HG02885 (cell line): ENCODE data around the gene GHITM.
"Not testable (repeated sequence)": the region's sequence is repeated elsewhere in the genome, so short reads cannot be mapped to it uniquely, and the experiment has no call there.

Experiments used
- ATAC-seq: cut with Tn5 transposase; IDR thresholded peaks from one replicate; pipeline ENCODE4 v1.9.1; 2021; ENCODE audit warnings: mild to moderate bottlenecking; ENCODE audit not compliant: unreplicated experiment, poor library complexity

GHITM gene

GRCh38 chr10:84139126-84140035 is at the start of gene GHITM:
Gene GHITM (plus strand): TSS chr10:84139509. CDS start chr10:84141501, 1,992 bp downstream.
- ATAC-seq, result peak; percentile 99

GRCh38 chr10:84095811-84096497 is 43.4 kb upstream of the GHITM start:
- no peak for ATAC-seq

- ATAC-seq, result no peak
Observed at GRCh38 chr10:84097787-84098353, 41.4 kb upstream of the GHITM start.

- no peak for ATAC-seq
Observed at GRCh38 chr10:84098667-84099066, 40.6 kb upstream of the GHITM start.

- no peak for ATAC-seq
Observed at GRCh38 chr10:84101042-84101441, 38.3 kb upstream of the GHITM start.

- no peak for ATAC-seq
Observed at GRCh38 chr10:84108797-84109196, 30.5 kb upstream of the GHITM start.

GRCh38 chr10:84109772-84110171 is 29.5 kb upstream of the GHITM start:
- ATAC-seq, result not testable (repeated sequence)

GRCh38 chr10:84113468-84113867 is 25.8 kb upstream of the GHITM start:
- ATAC-seq, result not testable (repeated sequence)

GRCh38 chr10:84114088-84114667 is 25.1 kb upstream of the GHITM start:
- ATAC-seq, result no peak

- ATAC-seq, result not testable (repeated sequence)
Observed at GRCh38 chr10:84117204-84117603, 22.1 kb upstream of the GHITM start.

- ATAC-seq, result no peak
Observed at GRCh38 chr10:84117686-84118394, 21.5 kb upstream of the GHITM start.

GRCh38 chr10:84118395-84119006 is 20.8 kb upstream of the GHITM start:
- no peak for ATAC-seq

GRCh38 chr10:84123362-84123761 is 15.9 kb upstream of the GHITM start:
- ATAC-seq, result no peak

- ATAC-seq, result not testable (repeated sequence)
Observed at GRCh38 chr10:84125910-84126784, 13.2 kb upstream of the GHITM start.

- no peak for ATAC-seq
Observed at GRCh38 chr10:84126785-84127167, 12.5 kb upstream of the GHITM start.

GRCh38 chr10:84135836-84136235 is 3.5 kb upstream of the GHITM start:
- ATAC-seq, result no peak

- ATAC-seq, result no peak
Observed at GRCh38 chr10:84137811-84138210, 1.5 kb upstream of the GHITM start.

- no peak for ATAC-seq
Observed at GRCh38 chr10:84138478-84139125, 707 bp upstream of the GHITM start.
